Tibial artery (tissue), 4 donors: ENCODE data around the gene ISL2.
"Not testable (repeated sequence)": the region's sequence is repeated elsewhere in the genome, so short reads cannot be mapped to it uniquely, and the experiment has no call there.

Source experiments
- DNase-seq, 2 donors: peaks; one replicate each; pipeline ENCODE4 v3.0.0-alpha.2; 2019
- H3K27ac ChIP-seq, 2 donors: fragments of 200-600 bp; sonication (generic) in 1 of 2; 1 replicate in 1 of 2; 2 replicates in 1 of 2; pipeline ENCODE4 v1.5.1; 2018 to 2019; ENCODE audit warnings: mild to moderate bottlenecking in 1 of 2
- H3K27me3 ChIP-seq, 2 donors: fragments of 200-600 bp; sonication (generic) in 1 of 2; one replicate each; pipeline versions ENCODE4 v1.5.1 to v1.6.0; 2016 to 2019
- H3K36me3 ChIP-seq, 3 donors: fragments of 200-600 bp; sonication (generic) in 2 of 3; one replicate each; pipeline ENCODE4 v1.5.1; 2016 to 2019; ENCODE audit warnings: mild to moderate bottlenecking in 2 of 3
- H3K4me1 ChIP-seq, 4 donors: fragments of 200-600 bp; sonication (generic) in 2 of 4; 1 replicate in 3 of 4; 2 replicates in 1 of 4; pipeline ENCODE4 v1.5.1; 2016 to 2019
- H3K4me3 ChIP-seq, 2 donors: fragments of 200-600 bp; sonication (generic) in 1 of 2; 1 replicate in 1 of 2; 2 replicates in 1 of 2; pipeline ENCODE4 v1.5.1; 2018 to 2019; ENCODE audit warnings: mild to moderate bottlenecking in 2 of 2
- H3K9me3 ChIP-seq, 3 donors: fragments of 200-600 bp; sonication (generic) in 1 of 3; one replicate each; pipeline ENCODE4 v1.5.1; 2016 to 2019
- intact Hi-C: fragments of 100-400 bp; cut with DNase I; formaldehyde crosslinking; loops from one replicate; pipeline ENCODE4 v1.15.0; 2023; ENCODE audit warnings: low total_unique reads
- TF ChIP-seq, protein P1 (sequence below), 2 experiments: fragments of 200-600 bp in 1 of 2; fragments of 450-650 bp in 1 of 2; IDR thresholded peaks; one replicate each; pipeline ENCODE4 v1.5.1; 2017 to 2019; ENCODE audit warnings: antibody characterized with exemption in 2 of 2, mild to moderate bottlenecking in 1 of 2, moderate library complexity in 1 of 2

ISL2 gene

DNA sequence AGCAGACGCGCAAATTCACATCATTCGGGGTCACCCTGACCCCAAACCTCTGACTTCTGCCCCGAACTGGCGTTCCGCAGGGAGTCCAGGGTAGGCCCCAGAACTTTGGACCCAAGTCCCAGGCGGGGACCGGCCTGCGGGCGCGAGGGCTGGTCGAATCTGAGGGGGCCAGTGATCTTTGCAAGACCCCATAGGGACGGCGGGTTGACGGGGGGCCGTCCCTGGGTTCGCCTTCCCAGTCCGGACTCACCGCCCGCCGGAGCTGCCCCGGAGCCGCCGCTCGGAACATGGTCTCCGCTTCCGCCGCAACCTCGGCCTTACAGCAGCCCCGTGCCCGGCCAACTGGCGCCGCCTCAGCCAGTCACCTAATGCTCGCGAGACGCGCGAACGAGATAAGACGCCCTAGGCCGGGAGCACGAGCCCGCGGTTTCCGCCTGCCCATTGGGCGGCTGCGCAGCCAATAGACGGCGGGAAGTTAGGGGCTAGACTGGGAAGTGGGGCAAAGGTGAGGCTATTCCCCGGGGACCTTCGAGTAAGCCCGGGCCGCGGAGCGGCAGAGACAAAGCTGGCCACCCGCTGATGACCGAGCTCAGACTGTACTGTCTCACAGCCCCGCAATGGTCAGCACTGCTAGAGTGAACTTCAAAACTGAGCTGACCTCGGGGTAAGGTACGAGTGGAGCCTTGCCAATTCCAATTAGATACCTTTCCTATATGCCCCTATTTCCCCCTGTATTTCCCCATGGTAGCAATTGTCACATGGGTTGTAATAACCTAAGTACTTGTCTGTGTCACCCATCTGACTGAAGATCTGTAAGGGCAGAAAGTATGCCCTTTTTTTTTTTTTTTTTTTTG is 25.2 kb upstream of the ISL2 start, which contains the start of gene ETFA:
ETFA (minus strand) TSS at position 370 of the 854 bp plus-strand sequence; CDS start at position 289, 81 bp downstream.
- Histone ChIP-seq H3K27me3 (no peaks in the 10 kb centered on the region), H3K27ac (peak within 1 kb of the TSS; percentile 82 to 87), H3K4me3 (peak within 1 kb of the TSS; percentile 71 to 84), H3K4me1 (peaks cover 0 to 22% (median 12%) of the 10 kb centered on the region in 4 donors), H3K36me3 (no peaks in the 10 kb centered on the region), H3K9me3 (no peaks in the 10 kb centered on the region)
- intact Hi-C loops: no loop called here
- peak; percentile 95 to 98 for DNase-seq
- TF ChIP-seq, protein P1, sequence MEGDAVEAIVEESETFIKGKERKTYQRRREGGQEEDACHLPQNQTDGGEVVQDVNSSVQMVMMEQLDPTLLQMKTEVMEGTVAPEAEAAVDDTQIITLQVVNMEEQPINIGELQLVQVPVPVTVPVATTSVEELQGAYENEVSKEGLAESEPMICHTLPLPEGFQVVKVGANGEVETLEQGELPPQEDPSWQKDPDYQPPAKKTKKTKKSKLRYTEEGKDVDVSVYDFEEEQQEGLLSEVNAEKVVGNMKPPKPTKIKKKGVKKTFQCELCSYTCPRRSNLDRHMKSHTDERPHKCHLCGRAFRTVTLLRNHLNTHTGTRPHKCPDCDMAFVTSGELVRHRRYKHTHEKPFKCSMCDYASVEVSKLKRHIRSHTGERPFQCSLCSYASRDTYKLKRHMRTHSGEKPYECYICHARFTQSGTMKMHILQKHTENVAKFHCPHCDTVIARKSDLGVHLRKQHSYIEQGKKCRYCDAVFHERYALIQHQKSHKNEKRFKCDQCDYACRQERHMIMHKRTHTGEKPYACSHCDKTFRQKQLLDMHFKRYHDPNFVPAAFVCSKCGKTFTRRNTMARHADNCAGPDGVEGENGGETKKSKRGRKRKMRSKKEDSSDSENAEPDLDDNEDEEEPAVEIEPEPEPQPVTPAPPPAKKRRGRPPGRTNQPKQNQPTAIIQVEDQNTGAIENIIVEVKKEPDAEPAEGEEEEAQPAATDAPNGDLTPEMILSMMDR (IDR thresholded peaks at IDR 0.05): no peak

- Histone ChIP-seq H3K27ac (no peak overlapping the region), H3K27me3 (no peaks in the 10 kb centered on the region), H3K4me1 (peaks cover 0 to 22% (median 12%) of the 10 kb centered on the region in 4 donors), H3K36me3 (no peaks in the 10 kb centered on the region), H3K9me3 (no peaks in the 10 kb centered on the region), H3K4me3 (no peak overlapping the region)
- DNase-seq: no peak
- intact Hi-C loops: no loop called here
- TF ChIP-seq, protein P1 (IDR thresholded peaks at IDR 0.05): no peak
Observed at GRCh38 chr15:76312540-76313174, 23.9 kb upstream of the ISL2 start.

- DNase-seq, H3K27ac ChIP-seq, intact Hi-C loops: not testable (repeated sequence)
Observed at GRCh38 chr15:76313175-76313567, 23.4 kb upstream of the ISL2 start.

DNA sequence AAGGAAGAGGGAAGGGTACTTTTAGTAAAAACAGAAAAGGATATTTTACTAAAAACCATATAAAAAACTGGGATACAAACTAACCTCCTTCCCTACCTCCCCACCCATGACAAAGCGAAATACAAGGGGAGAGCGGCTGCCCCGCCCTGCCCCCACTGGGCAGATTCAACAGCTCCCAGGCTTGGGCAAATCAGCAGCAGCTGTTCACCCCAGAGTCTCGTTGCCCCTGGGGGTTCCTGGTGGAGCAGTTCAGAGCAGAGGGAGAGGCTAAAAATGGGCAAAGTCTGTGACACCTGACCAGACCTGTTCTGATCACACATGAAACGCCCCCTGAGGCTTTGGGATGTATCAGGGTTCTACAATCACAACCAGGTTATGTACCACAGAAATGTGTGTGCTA is 22.8 kb upstream of the ISL2 start:
- Histone ChIP-seq H3K27me3 (no peaks in the 10 kb centered on the region), H3K4me1 (peaks cover 0 to 22% (median 11%) of the 10 kb centered on the region in 4 donors), H3K36me3 (no peaks in the 10 kb centered on the region), H3K27ac (no peak overlapping the region), H3K4me3 (no peak overlapping the region), H3K9me3 (no peaks in the 10 kb centered on the region)
- TF ChIP-seq, protein P1 (IDR thresholded peaks at IDR 0.05): no peak
- intact Hi-C loops: no loop called here
- no peak for DNase-seq

More at GRCh38 chr15:76313175-76313567, 23.4 kb upstream of the ISL2 start:
- H3K4me1 ChIP-seq: peaks cover 0 to 22% (median 12%) of the 10 kb centered on the region in 4 donors
- not testable (repeated sequence) for H3K9me3 ChIP-seq, H3K27me3 ChIP-seq, H3K36me3 ChIP-seq, H3K4me3 ChIP-seq

GRCh38 chr15:76320012-76320411 is 16.6 kb upstream of the ISL2 start:
- no peak for DNase-seq
- Histone ChIP-seq H3K27ac (no peak overlapping the region), H3K36me3 (no peaks in the 10 kb centered on the region), H3K27me3 (peaks cover 0 to 30% of the 10 kb centered on the region in 2 donors), H3K4me3 (no peak overlapping the region), H3K4me1 (no peaks in the 10 kb centered on the region), H3K9me3 (no peaks in the 10 kb centered on the region)
- TF ChIP-seq, protein P1 (IDR thresholded peaks at IDR 0.05): no peak
- intact Hi-C loops: no loop called here

GRCh38 chr15:76321171-76321570 is 15.4 kb upstream of the ISL2 start:
- Histone ChIP-seq H3K9me3 (no peaks in the 10 kb centered on the region), H3K36me3 (no peaks in the 10 kb centered on the region), H3K4me3 (no peak overlapping the region), H3K4me1 (no peaks in the 10 kb centered on the region), H3K27ac (no peak overlapping the region), H3K27me3 (peaks cover 0 to 33% of the 10 kb centered on the region in 2 donors)
- no peak for DNase-seq
- TF ChIP-seq, protein P1 (IDR thresholded peaks at IDR 0.05): no peak
- intact Hi-C loops: no loop called here
